ENCODE results near the gene TLE3. TPM values are rescaled to one million over a fixed set of nuclear protein-coding genes. Genes with fewer than 3 reads are reported as not detected.

TLE3 gene
- polyA plus RNA-seq, 3 donors, result 12.8 to 117 (median 23.6) TPM

- Mint-ChIP-seq H3K9me3 (peaks cover 0 to 3% (median 0%) of the 10 kb centered on the region in 7 donors), H3K4me1 (peaks cover 40% of the 10 kb centered on the region), H3K36me3 (peaks cover 93 to 95% of the 10 kb centered on the region in 2 donors), H3K27me3 (ENCODE audit: low read depth in 3 of 3) (peaks cover 0 to 3% (median 0%) of the 10 kb centered on the region in 3 donors), H3K27ac (peak overlapping the region in 1 of 7 donors; percentile 49), H3K4me3 (no peak overlapping the region)
- H3K36me3 ChIP-seq (replicated peaks in 1 of 2; ENCODE audit: control insufficient read depth in 1 of 2, insufficient read depth in 2 of 2, low read length in 2 of 2), result peaks cover 75 to 94% of the 10 kb centered on the region in 2 donors
- intact Hi-C loops (cut with micrococcal nuclease), result no loop called here
- no peak overlapping the region for H3K27ac ChIP-seq (ENCODE audit: low read depth in 1 of 2, low read length in 2 of 2)
- H3K4me2 ChIP-seq (replicated peaks; ENCODE audit: extremely low read depth, low read length, poor library complexity, severe bottlenecking), result no peak overlapping the region
- no peaks in the 10 kb centered on the region for H3K27me3 ChIP-seq (ENCODE audit: control insufficient read depth in 2 of 2, insufficient read depth in 2 of 2, low read length in 2 of 2)
- H4K20me1 ChIP-seq (ENCODE audit: insufficient read depth, low read length), result peaks cover 100% of the 10 kb centered on the region
- H3K4me1 ChIP-seq (ENCODE audit: control insufficient read depth in 1 of 2, insufficient read depth in 2 of 2, low read length in 2 of 2), result peaks cover 21 to 22% of the 10 kb centered on the region in 2 donors
- DNase-seq, result no peak
- H2AFZ ChIP-seq (ENCODE audit: insufficient read depth, low read depth, low read length, poor library complexity, severe bottlenecking), result no peak overlapping the region
- no peak overlapping the region for H3K4me3 ChIP-seq (replicated peaks in 1 of 3; ENCODE audit: low read depth in 2 of 3, low read length in 3 of 3)
- H3K9me3 ChIP-seq (replicated peaks in 1 of 2; ENCODE audit: control insufficient read depth in 1 of 2, insufficient read depth in 1 of 2, low read length in 2 of 2), result no peaks in the 10 kb centered on the region
- H3K9ac ChIP-seq (ENCODE audit: insufficient read depth, low read length, poor library complexity, severe bottlenecking), result no peak overlapping the region
- H3K79me2 ChIP-seq (ENCODE audit: insufficient read depth, low read length), result peaks cover 42% of the 10 kb centered on the region
- TF ChIP-seq CTCF (IDR thresholded peaks at IDR 0.05), result no peak
- WGBS (ENCODE audit: insufficient coverage), result no CpG with 5 or more reads among the region's 1 CpG
These were observed 14.3 kb downstream of the TLE3 start for GRCh38 chr15:70083418-70083817.

- Mint-ChIP-seq H3K27ac (peak overlapping the region in 1 of 7 donors; percentile 2), H3K27me3 (ENCODE audit: low read depth in 3 of 3) (peaks cover 0 to 3% (median 0%) of the 10 kb centered on the region in 3 donors), H3K4me1 (peaks cover 31% of the 10 kb centered on the region), H3K36me3 (peaks cover 93 to 96% of the 10 kb centered on the region in 2 donors), H3K9me3 (peaks cover 0 to 3% (median 0%) of the 10 kb centered on the region in 7 donors), H3K4me3 (no peak overlapping the region)
- WGBS (ENCODE audit: insufficient coverage), result 100% methylated on average over 3 of the region's 12 CpGs
- H3K4me1 ChIP-seq (ENCODE audit: control insufficient read depth in 1 of 2, insufficient read depth in 2 of 2, low read length in 2 of 2), result peaks cover 17 to 18% of the 10 kb centered on the region in 2 donors
- H3K4me2 ChIP-seq (replicated peaks; ENCODE audit: extremely low read depth, low read length, poor library complexity, severe bottlenecking), result no peak overlapping the region
- H2AFZ ChIP-seq (ENCODE audit: insufficient read depth, low read depth, low read length, poor library complexity, severe bottlenecking), result no peak overlapping the region
- H4K20me1 ChIP-seq (ENCODE audit: insufficient read depth, low read length), result peaks cover 100% of the 10 kb centered on the region
- no peaks in the 10 kb centered on the region for H3K9me3 ChIP-seq (replicated peaks in 1 of 2; ENCODE audit: control insufficient read depth in 1 of 2, insufficient read depth in 1 of 2, low read length in 2 of 2)
- DNase-seq, result no peak
- no peak for TF ChIP-seq CTCF (IDR thresholded peaks at IDR 0.05)
- H3K27me3 ChIP-seq (ENCODE audit: control insufficient read depth in 2 of 2, insufficient read depth in 2 of 2, low read length in 2 of 2), result no peaks in the 10 kb centered on the region
- H3K27ac ChIP-seq (ENCODE audit: low read depth in 1 of 2, low read length in 2 of 2), result no peak overlapping the region
- H3K9ac ChIP-seq (ENCODE audit: insufficient read depth, low read length, poor library complexity, severe bottlenecking), result no peak overlapping the region
- H3K79me2 ChIP-seq (ENCODE audit: insufficient read depth, low read length), result peaks cover 42% of the 10 kb centered on the region
- no peak overlapping the region for H3K4me3 ChIP-seq (replicated peaks in 1 of 3; ENCODE audit: low read depth in 2 of 3, low read length in 3 of 3)
- intact Hi-C loops (cut with micrococcal nuclease), result no loop called here
- peaks cover 71 to 94% of the 10 kb centered on the region in 2 donors for H3K36me3 ChIP-seq (replicated peaks in 1 of 2; ENCODE audit: control insufficient read depth in 1 of 2, insufficient read depth in 2 of 2, low read length in 2 of 2)
These were observed 15.3 kb downstream of the TLE3 start for GRCh38 chr15:70082281-70082900.
